OCI-LY3 (cell line): ENCODE measurements around the gene CXCL13.
"Not testable (repeated sequence)": the region's sequence is repeated elsewhere in the genome, so short reads cannot be mapped to it uniquely, and the experiment has no call there.

Experiments
- H2AFZ ChIP-seq: fragments of 200-600, 300-600 bp; shearing (Covaris generic); 2 replicates; pipeline ENCODE4 v1.6.0; 2014; ENCODE audit warnings: antibody characterized with exemption, low read depth, low read length
- H3K27ac ChIP-seq: fragments of 200-600, 300-600 bp; sonication (generic); 2 replicates; pipeline ENCODE4 v1.5.1; 2014; ENCODE audit warnings: mild to moderate bottlenecking, low read length, moderate library complexity, mixed read lengths
- H3K27me3 ChIP-seq: fragments of 200-600, 300-600 bp; sonication (generic); 2 replicates; pipeline ENCODE4 v1.6.1; 2014; ENCODE audit warnings: low read depth, low read length, mixed read lengths
- H3K36me3 ChIP-seq: fragments of 200-600, 300-600 bp; sonication (generic); replicated peaks from 2 replicates; pipeline ENCODE3; 2014; ENCODE audit warnings: low read depth, low read length, mixed read lengths
- H3K4me1 ChIP-seq: fragments of 300-600, 200-600 bp; sonication (generic); 2 replicates; pipeline ENCODE4 v1.6.1; 2014; ENCODE audit warnings: low read length, mixed read lengths
- H3K4me2 ChIP-seq: fragments of 200-600, 300-600 bp; sonication (generic); 2 replicates; pipeline ENCODE4 v1.6.1; 2014; ENCODE audit warnings: low read length, mixed read lengths
- H3K4me3 ChIP-seq: fragments of 300-600, 200-600 bp; sonication (generic); 2 replicates; pipeline ENCODE4 v1.5.1; 2014; ENCODE audit warnings: antibody characterized with exemption, mild to moderate bottlenecking, low read length, moderate library complexity
- H3K79me2 ChIP-seq: fragments of 300-600, 200-600 bp; shearing (Covaris generic); 2 replicates; pipeline ENCODE4 v1.6.1; 2014; ENCODE audit warnings: mild to moderate bottlenecking, low read length, mixed read lengths
- H3K9ac ChIP-seq: fragments of 300-600, 200-600 bp; shearing (Covaris generic); 2 replicates; pipeline ENCODE4 v1.6.0; 2014; ENCODE audit warnings: mild to moderate bottlenecking, low read length, moderate library complexity
- H3K9me3 ChIP-seq: fragments of 200-600, 300-600 bp; shearing (Covaris generic); 2 replicates; pipeline ENCODE4 v1.6.1; 2014; ENCODE audit warnings: low read length, mixed read lengths; ENCODE audit not compliant: insufficient read depth
- H4K20me1 ChIP-seq: fragments of 200-600, 300-600 bp; sonication (generic); 2 replicates; pipeline ENCODE4 v1.6.1; 2016; ENCODE audit warnings: low read length, mixed read lengths; ENCODE audit not compliant: insufficient read depth
- CTCF ChIP-seq: fragments of 200-600, 300-600 bp; sonication (generic); IDR thresholded peaks from 2 replicates; pipeline ENCODE4 v1.5.1; 2014; ENCODE audit warnings: antibody characterized with exemption, low read length, low read depth
- EZH2phosphoT487 ChIP-seq: fragments of 200-600 bp; shearing (Covaris generic); IDR thresholded peaks from 2 replicates; pipeline ENCODE4 v1.6.1; 2018; ENCODE audit warnings: antibody characterized with exemption, mixed run types, low read depth

CXCL13 gene

GRCh38 chr4:77636902-77637301, 31.3 kb downstream of the CXCL13 start:
- H3K36me3 ChIP-seq, result no peaks in the 10 kb centered on the region
- no peak overlapping the region for H3K4me3 ChIP-seq
- H3K27me3 ChIP-seq, result no peaks in the 10 kb centered on the region
- H2AFZ ChIP-seq, result no peak overlapping the region
- no peaks in the 10 kb centered on the region for H3K79me2 ChIP-seq
- no peaks in the 10 kb centered on the region for H3K4me1 ChIP-seq
- H3K4me2 ChIP-seq, result no peak overlapping the region
- peaks cover 6% of the 10 kb centered on the region; the same call in 1 of the 2 replicates for H3K9me3 ChIP-seq
- H3K27ac ChIP-seq, result no peak overlapping the region
- H3K9ac ChIP-seq, result no peak overlapping the region
- no peaks in the 10 kb centered on the region for H4K20me1 ChIP-seq
- TF ChIP-seq CTCF (no peak), EZH2phosphoT487 (no peak)

- not testable (repeated sequence) for H3K4me2 ChIP-seq, H3K36me3 ChIP-seq, H4K20me1 ChIP-seq, H3K27ac ChIP-seq, H3K9ac ChIP-seq, H3K4me3 ChIP-seq, H2AFZ ChIP-seq, H3K27me3 ChIP-seq, H3K79me2 ChIP-seq, H3K9me3 ChIP-seq
- peaks cover 12% of the 10 kb centered on the region for H3K4me1 ChIP-seq
These were observed 38.4 kb downstream of the CXCL13 start for GRCh38 chr4:77644069-77644468.

- Histone ChIP-seq H3K4me3 (no peak overlapping the region), H3K9ac (no peak overlapping the region), H3K79me2 (no peaks in the 10 kb centered on the region), H4K20me1 (no peaks in the 10 kb centered on the region), H2AFZ (no peak overlapping the region), H3K4me1 (peaks cover 26% of the 10 kb centered on the region), H3K36me3 (no peaks in the 10 kb centered on the region), H3K9me3 (no peaks in the 10 kb centered on the region), H3K27me3 (no peaks in the 10 kb centered on the region), H3K27ac (no peak overlapping the region), H3K4me2 (peak overlapping the region; percentile 12; the same call in 1 of the 2 replicates)
- TF ChIP-seq CTCF (no peak), EZH2phosphoT487 (no peak)
These were observed 45.2 kb downstream of the CXCL13 start for GRCh38 chr4:77650787-77651186.

GRCh38 chr4:77651820-77652219, 46.2 kb downstream of the CXCL13 start:
- Histone ChIP-seq H4K20me1 (no peaks in the 10 kb centered on the region), H3K79me2 (no peaks in the 10 kb centered on the region), H3K27ac (no peak overlapping the region), H3K9me3 (no peaks in the 10 kb centered on the region), H3K4me2 (0 out of 2 replicates have a peak overlapping the region, but pooled peaks have one; percentile 27), H3K27me3 (no peaks in the 10 kb centered on the region), H3K36me3 (no peaks in the 10 kb centered on the region), H2AFZ (no peak overlapping the region), H3K9ac (no peak overlapping the region), H3K4me3 (no peak overlapping the region), H3K4me1 (peaks cover 26% of the 10 kb centered on the region)
- TF ChIP-seq EZH2phosphoT487, result no peak
- no peak for TF ChIP-seq CTCF
